ENCODE data around the gene CRB2. TPM values are rescaled to one million over a fixed set of nuclear protein-coding genes. Genes with fewer than 3 reads are reported as not detected.

Gene CRB2
- total RNA-seq, 4 donors from 2014 or later, result 2.2 to 19.4 (median 3.1) TPM

GRCh38 chr9:123361086-123361730 lies 5.2 kb downstream of the CRB2 start:
- no peaks in the 10 kb centered on the region for H3K27me3 ChIP-seq
- intact Hi-C loops (cut with DNase I; ENCODE audit: low total_unique reads), result no loop called here
- peak overlapping the region; percentile 42 to 81 for H3K27ac ChIP-seq
- TF ChIP-seq POLR2A (IDR thresholded peaks at IDR 0.05), result no peak
- no peak for TF ChIP-seq CTCF (IDR thresholded peaks at IDR 0.05)
- H3K4me3 ChIP-seq, result no peak overlapping the region
- H3K4me1 ChIP-seq, result peaks cover 0 to 5% of the 10 kb centered on the region in 2 donors
- DNase-seq, result peak; percentile 49 to 68
- no peaks in the 10 kb centered on the region for H3K36me3 ChIP-seq
- no peaks in the 10 kb centered on the region for H3K9me3 ChIP-seq

- H3K4me3 ChIP-seq, result no peak overlapping the region
- intact Hi-C loops (cut with DNase I; ENCODE audit: low total_unique reads), result no loop called here
- no peaks in the 10 kb centered on the region for H3K27me3 ChIP-seq
- peaks cover 0 to 5% of the 10 kb centered on the region in 2 donors for H3K4me1 ChIP-seq
- peak overlapping the region; percentile 42 to 81 for H3K27ac ChIP-seq
- TF ChIP-seq CTCF (IDR thresholded peaks at IDR 0.05), result no peak
- no peak for TF ChIP-seq POLR2A (IDR thresholded peaks at IDR 0.05)
- peak in 1 of 2 donors; percentile 11 for DNase-seq
- H3K9me3 ChIP-seq, result no peaks in the 10 kb centered on the region
- no peaks in the 10 kb centered on the region for H3K36me3 ChIP-seq
These were observed 5.9 kb downstream of the CRB2 start for GRCh38 chr9:123361731-123362510.

- Histone ChIP-seq H3K9me3 (no peaks in the 10 kb centered on the region), H3K4me3 (no peak overlapping the region), H3K27me3 (no peaks in the 10 kb centered on the region), H3K27ac (peak overlapping the region in 1 of 2 donors; percentile 81), H3K36me3 (no peaks in the 10 kb centered on the region), H3K4me1 (peaks cover 0 to 5% of the 10 kb centered on the region in 2 donors)
- TF ChIP-seq POLR2A (IDR thresholded peaks at IDR 0.05), result no peak
- TF ChIP-seq CTCF (IDR thresholded peaks at IDR 0.05), result no peak
- intact Hi-C loops (cut with DNase I; ENCODE audit: low total_unique reads), result no loop called here
- DNase-seq, result no peak
These were observed 6.9 kb downstream of the CRB2 start for GRCh38 chr9:123362856-123363255.

GRCh38 chr9:123364241-123364824 lies 8.3 kb downstream of the CRB2 start:
- H3K4me1 ChIP-seq, result peaks cover 0 to 5% of the 10 kb centered on the region in 2 donors
- intact Hi-C loops (cut with DNase I; ENCODE audit: low total_unique reads), result no loop called here
- H3K27ac ChIP-seq, result peak overlapping the region; percentile 81
- no peaks in the 10 kb centered on the region for H3K27me3 ChIP-seq
- peak in 1 of 2 donors; percentile 32 for TF ChIP-seq POLR2A (IDR thresholded peaks at IDR 0.05)
- no peak for TF ChIP-seq CTCF (IDR thresholded peaks at IDR 0.05)
- peak; percentile 87 to 95 for DNase-seq
- no peaks in the 10 kb centered on the region for H3K36me3 ChIP-seq
- H3K4me3 ChIP-seq, result no peak overlapping the region
- H3K9me3 ChIP-seq, result no peaks in the 10 kb centered on the region
